Measurements from ENCODE around the gene PTH1R.

Gene PTH1R

DNA sequence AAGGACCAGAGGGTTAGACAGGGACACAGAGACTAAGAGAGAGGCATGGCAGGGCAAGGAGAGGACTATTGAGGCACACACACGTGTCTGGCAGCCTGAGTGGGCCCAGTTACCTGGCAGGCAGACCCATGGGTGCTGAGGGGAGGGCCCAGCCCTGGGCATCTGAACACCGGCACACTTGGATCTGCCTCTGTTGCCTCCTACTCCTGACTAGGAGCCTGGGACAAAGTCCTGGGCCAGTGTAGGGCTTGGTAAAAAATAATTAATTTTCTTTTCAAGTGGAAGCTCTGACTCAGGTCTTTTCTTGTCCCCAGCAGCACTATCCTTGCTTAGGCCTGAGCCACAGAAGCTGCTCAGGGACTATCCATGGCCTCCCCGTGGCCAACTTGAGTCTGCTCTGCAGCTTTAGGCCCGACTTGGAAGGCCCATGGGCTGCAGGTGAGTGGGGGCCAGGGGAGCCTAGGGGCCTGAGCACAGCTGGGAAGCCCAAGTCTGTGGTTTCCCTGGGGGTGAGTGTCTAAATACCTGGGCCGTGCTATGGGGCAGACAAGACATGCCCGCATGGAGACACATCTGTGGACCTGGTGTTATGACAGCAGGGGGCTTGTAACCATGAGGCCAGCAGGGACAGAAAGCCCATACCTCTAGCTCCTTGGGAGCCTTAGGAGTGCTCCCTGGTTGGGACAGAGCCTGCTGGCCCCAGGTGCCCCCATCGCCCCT is at the start of gene PTH1R:
PTH1R (plus strand) TSS at position 316 of the 720 bp plus-strand sequence. CDS start 5,839 bp downstream, outside the sequence.
- DNase-seq, result no peak

DNA sequence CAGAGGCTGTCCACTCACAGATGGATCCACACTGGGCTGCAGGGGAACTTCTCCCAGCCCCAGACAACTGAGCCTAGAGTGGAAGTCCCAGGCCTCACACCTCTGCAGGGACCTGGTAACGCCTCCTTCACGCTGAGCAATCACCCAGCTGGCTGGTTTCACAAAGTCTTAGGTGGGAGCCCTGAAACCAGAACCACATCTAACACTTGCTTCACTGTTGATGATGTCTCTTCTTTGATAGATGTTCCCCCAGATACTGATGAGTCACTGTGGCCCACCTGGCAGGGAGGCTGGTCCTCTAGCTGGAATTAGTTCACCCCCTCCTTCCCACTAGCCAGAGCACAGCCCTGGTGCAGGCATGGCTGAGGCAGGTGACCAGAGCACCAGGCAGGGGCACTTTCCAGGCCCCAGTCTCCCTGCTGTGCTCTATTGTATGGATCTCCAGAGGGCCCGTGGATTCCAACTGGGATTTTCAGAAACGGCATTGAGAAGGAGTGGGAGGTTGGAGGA is 47.8 kb upstream of the PTH1R start:
- DNase-seq, result no peak

DNA sequence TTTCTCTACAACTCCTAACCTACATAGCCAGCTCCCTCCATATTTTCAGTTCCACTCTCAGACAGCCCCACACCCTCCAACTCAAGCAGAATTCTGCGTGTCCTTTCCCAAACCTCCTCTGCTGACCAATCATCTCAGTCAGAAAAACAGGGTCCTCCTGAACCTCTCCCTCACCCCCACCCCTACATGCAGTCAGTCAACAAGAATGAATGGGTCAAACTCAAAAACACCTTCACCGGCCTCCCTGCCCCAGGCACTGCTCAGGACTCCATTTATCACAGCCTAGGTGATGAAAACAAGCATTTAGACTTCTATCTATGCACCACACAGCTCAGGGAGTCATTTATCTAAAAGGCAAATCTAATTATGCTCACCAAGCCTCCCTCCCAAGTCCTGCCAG is 46.7 kb upstream of the PTH1R start:
- DNase-seq, result no peak

DNA sequence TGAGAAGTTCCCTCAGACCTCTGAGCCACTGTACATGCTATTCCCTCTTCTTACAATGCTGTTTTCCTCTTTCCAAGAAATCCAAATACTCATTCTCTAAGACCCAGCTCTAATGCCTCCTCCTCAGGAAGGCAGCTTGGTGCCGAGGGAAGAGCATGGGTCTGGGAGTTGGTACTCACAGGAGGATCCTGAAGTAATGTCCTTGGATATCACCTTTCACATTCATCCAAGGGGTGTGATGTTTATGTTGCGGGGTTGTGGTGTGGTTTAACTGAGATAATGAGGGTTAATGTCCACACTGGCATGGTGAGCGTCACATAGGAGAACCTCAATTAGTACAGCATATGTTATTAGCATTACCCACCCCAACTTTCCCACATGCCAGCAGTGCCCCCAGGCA is 46.2 kb upstream of the PTH1R start:
- no peak for DNase-seq

DNA sequence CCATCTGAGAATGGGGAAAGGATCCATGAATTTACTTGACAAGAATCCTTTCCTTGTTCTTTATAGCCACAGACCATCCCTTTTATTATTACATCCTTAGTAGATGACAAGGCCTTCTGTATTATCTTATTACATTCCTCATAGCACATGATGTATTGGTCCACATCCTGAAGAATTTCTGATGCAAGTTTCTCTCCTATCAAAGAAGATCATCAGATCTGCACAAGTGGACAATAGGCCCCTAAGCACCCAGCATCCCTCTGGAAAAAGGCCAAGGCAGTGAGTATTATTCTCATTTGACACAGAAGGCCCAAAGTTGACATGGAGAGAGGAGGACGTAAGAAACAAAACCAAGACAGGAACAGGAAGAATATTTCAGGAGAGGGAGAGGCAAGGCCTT is 45.7 kb upstream of the PTH1R start:
- no peak for DNase-seq

DNA sequence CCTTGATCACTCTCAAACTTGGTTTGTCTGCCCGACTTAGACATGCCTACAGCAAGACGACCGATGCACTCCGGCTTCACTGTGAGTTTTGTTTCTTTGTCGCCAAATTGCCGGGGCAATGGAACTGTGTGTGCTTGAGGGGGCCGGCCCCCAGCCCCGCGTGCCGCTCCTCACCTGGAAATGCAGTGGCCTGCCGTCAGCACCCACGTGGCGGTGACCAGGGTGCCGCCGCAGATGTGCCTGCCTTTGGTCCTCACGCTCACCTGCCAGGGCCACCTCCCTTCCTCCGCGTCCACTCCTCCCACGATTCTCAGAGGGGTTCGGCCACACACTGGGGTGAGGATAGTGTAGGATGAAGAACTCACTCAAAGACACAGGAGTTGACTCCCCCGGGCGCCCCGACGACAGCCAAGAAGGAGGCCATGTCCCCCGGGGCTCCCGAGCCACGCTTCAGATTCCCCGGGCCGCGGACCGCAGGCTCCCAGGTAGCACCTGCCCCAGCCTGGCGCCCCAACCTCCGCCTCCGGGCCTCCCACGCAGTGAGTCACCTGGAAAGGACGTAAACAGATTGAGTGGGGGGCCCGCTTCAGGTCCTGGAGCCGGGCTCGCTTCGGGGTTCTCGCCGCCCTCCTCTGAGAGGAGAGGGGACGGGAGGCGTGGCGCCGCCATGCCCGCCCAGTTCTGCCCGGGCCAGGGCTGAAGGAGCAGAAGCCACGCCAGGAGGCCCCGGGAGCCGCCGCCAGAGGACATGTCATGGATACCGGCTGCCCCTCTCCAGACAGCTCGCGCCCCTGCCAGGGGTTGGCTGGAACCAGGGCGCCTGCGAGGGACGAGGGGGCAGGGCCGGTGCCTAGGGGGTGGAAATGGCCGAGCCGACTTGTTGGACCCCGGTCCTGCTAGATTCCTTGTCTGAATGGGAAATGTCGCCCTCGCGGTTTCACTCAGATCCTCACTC is 43.9 kb upstream of the PTH1R start:
- DNase-seq, result no peak

DNA sequence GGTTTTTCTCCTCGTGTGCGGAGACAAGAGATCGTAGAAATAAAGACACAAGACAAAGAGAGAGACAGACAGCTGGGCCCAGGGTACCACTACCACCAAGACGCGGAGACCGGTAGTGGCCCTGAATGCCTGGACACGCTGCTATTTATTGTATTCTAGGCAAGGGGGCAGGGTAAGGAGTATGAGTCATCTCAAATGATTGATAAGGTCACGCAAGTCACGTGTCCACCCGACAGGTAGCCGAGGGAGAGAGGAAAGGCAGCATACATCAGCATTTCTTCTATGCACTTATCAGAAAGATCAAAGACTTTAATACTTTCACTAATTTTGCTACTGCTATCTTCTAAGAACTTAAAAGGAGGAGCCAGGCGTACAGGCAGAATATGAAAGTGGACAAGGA is 42.5 kb upstream of the PTH1R start:
- no peak for DNase-seq

DNA sequence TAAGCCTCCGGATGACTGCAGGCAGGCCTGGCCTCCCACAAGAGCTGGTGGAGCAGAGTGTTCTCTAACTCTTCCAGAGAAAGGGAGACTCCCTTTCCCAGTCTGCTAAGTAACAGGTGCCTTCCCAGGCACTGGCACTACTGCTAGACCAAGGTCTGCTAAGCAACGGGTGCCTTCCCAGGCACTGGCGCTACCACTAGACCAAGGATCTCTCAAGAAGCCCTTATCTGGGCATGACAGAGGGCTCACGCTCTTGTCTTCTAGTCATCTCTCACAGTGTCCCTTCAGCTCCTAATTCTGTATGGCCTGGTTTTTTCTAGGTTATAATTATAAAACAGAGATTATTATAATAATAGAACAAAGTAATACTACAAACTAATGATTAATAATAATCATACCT is 42.0 kb upstream of the PTH1R start:
- no peak for DNase-seq

DNA sequence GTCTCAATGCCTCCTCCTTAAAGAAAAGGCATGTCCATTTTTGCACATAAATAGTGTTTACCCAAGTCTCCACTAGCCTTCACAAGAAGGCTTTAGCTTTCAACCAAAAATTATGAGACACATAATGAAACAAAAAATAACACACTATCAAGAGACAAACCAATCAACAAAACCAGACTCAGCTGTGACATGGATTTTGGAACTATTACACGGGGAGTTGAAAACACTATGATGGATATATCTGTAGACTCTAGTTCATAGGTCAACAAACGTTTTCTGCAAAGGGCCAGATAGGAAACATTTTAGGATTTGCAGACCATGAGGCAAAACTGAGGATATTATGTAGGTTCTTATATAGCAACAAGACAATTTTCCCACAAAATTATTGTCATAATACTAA is 39.2 kb upstream of the PTH1R start:
- no peak for DNase-seq

DNA sequence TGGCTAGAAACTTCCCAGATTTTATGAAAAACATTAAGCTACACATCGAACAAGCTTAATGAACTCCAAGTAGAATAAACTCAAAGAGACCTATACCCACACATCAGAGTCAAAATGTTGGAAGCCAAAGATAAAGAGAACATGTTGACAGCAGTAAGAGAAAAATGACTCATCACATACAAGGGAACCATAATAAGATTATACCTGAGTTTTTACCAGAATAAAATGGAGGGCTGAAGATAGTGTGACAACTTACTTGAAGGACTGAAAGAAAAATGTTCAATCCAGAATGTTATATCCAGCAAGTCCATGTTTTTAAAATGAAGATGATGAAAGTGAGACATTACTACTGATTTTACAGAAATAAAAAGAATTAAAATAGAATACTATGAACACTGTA is 37.0 kb upstream of the PTH1R start:
- no peak for DNase-seq

DNA sequence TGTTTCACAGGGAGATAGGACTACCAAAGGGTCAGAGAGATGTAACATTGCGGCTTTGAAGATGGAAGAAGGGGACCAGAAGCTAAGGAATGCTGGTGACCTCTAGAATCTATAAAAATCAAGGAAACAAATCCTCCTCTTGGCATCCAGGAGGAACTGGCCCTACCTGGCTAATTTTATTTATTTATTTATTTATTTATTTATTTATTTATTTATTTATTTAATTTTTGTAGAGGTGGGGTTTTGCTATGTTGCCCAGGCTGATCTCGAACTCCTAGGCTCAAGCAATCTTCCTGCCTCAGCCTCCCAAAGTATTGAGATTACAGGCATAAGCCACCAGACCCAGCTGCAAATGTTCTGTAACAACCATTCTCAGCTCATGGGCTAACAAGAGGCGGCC is 34.0 kb upstream of the PTH1R start:
- DNase-seq, result no peak

DNA sequence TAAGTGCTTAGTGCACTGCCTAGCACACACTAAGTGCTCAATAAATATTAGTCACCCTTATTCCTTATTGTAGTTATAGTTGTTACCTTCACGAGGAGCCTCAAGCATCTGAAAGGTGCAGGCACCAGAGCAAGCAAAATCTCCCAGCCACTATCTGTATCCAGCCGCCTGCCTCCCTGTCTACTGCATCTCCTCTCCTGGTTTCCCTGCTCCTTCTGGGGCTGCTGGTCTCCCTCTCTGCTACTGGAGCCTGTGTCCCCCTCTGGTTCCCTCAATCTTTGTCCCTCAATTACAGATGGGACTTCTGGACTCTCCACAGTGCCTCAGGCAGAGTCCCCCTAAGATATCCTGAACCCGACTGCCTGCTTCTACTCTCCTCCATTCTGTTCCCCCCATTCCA is 33.1 kb upstream of the PTH1R start:
- DNase-seq, result no peak

DNA sequence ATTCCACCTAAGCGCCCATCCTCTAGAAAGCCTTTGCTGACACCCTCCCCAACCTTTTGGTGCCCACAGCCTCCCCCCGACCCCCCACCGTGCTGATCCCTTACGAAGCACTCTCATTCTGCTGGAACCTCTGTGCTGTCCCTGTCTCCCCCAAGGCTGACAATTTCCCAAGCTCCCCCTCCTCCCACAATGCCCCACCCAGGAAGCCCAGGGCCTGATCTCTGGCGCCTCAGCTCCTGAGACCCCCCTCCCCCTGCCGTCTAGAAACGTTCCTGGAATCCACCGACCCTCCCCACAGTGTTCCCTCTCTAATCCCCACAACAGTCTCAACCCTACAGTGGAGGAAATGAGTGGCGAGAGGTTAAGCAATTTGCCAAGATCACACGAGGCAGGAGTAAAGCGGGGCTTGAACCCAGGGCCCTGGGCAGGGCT is 32.6 kb upstream of the PTH1R start:
- peak; percentile 18 for DNase-seq

DNA sequence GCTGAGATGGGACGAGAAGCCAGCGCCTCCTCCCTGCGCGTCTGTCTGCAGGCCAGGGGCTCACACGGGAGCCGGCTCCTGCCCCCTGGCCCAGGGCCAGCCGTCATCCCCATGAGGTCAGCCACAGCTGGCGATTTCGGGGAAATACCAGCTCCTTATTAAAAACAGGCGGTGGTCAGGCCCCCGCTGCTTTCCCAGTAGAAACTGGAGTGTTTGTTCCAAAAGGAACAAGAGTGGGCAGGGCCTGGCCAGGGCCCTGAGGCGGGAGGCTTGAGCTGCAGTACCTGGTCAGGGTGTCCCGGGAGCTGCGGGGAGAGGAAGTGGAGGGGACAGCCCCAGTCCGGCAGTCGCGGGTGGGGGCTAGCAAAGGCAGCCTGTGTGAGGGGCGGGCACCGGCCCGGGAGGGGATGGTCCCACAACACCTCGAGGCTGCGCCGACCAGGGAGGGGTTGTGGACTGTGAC is 32.1 kb upstream of the PTH1R start:
- DNase-seq, result peak; percentile 91

DNA sequence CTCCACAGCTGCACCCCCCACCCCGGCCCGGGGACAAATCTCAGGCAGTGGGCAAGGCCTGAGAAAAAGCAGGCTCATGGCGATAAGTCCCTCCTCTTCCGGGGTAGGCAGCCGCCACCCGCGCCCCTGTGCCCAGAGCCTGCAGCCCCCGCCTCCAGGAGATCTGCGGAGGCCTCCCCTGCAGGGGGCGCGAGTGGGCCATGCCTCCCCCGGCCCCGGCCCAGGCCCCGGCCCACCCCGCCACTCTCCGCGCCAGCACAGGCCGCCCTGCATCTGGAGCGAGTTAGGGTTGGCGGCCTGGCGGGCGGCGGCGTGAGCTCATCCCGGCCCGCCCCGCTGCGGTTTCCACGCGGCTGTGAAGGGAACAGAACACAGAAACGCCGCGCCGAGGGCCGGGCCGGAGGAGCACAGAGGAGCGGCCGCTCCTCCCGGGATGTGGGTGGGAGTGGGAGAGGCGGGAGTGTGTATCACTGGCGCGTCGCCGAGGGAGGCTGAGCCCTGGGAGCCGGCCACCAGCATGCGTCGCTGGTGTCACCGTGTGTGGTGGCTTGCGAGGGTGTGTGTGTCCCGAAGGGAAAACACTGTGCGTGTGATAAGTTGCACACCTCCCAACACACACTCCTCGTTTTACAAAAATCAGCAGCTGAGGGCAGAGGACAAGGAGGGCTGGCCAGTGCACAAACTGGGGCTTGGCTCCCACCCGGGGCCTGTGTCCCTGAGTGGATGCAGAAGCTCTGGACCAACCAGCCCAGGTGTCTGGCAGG is 31.5 kb upstream of the PTH1R start:
- DNase-seq, result peak; percentile 85

DNA sequence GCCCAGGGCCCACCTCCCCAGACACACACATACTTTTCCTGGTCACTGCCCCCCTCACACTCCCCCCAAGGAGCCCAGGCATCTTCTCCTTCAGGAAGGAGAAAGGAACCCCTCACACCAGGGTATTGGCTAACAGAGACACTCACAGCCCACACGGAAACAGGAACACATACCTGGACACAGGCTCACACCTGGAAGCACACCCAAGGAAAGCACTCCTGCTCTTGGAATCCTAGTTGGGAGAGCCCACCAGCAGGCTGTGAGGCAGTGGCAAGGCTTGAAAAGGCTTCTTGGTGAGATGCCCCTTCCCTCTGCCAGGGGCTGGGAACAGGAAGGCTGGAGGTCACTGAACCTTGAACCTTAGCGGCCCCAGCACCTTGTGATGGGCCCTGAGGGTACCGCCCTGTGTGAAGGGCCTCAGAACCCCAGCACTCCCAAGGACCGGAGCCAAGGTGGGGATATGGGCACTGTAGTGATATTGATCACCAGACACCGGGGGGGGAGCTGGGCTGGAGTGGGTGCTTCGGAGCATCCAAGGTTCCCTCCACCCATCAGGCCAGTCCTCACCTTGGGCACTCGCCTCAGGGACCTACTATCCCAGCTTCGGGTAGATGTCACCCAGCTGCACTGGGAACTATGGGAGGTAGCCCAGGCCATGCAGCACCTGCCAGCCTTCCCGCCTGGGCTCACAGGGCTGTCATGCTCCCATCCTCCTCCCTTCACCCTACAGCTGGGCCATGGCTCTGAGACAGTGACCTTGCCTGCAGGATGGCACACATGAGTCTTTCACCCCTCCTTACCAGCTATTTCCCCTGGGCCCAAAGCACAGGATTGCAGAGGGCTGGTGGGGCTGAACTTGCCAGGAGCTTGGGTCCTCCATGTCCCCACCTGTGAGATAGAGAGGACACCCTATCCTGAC is 30.6 kb upstream of the PTH1R start:
- no peak for DNase-seq

DNA sequence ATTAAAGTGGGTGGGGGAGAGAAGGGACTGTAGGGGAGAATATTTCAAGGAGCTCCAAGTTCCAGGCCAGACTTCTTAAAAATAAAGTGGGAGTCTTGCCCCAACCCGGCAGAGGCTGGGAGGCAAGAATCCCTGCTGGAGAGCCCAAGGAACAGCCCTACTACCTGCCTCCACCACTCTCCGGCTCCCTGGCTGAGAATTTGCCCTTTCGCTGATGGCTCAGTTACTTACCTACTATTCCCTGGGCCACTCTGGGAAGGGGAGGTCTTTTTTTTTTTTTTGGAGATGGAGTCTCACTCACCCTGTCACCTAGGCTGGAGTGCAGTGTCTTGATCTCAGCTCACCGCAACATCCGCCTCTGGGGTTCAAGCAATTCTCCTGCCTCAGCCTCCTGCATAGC is 29.8 kb upstream of the PTH1R start:
- DNase-seq, result no peak

DNA sequence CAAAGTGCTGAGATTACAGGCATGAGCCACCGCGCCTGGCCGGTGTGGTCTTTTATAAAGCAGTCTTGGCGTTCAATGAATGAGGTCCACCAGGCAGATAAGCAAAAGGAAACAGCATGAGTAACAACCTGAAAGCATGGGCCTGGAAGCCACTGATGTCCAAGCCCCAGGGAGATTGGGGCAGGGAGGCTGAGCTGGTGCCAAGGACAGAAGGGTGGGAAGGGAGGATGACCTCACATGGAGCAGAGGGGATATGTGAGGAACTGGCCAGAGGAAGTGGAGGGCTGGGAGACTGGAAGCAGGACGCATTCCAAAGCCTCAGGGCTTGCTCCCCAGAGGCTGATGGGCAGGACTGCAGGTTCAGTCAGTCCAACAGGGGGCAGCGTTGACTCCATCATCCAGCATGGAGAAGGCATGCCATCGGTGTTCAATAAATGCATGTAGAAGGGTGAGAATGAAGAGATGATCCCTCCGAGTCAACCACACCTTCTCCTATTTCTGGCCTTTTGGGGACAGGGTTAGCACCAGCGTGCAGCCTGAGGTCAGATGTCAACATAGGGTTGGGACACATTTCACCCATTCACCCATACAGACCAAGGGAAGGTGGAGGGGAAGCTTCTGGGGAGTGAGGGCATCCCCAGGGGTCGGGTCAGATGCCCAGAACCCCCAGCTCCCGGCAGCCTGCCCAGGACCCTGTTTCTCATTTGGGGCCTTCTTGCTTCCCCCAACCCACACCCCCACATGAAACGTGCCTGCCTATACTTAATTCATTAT is 29.1 kb upstream of the PTH1R start:
- DNase-seq, result peak; percentile 68

DNA sequence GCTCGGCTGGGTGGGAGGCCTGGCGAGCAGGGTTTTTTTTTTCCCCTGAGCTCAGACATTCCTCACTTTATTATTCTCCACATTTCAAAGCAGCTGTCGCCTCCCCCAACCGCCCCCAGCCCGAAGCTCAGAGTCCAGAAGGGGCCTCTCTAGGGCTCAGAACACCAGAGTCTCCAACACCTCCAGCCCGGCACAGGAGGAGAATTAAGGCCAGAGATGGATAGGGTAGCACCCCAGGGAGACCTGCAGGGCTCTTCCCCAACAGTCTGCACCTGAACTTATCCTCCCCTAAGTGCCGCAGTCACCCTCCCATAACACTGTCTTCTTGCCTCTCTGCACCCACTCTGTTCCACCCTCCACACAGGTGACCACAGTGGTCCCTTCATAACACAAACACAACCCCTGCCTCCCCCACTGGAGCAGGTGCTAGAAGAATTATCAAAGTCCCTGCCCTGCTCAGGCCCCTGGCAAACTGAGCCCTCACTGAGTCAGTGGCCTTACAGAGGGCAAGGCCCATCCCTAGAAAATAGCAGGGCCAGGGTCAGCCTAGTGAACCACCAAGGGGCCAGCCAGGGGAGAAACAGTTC is 28.4 kb upstream of the PTH1R start:
- no peak for DNase-seq

DNA sequence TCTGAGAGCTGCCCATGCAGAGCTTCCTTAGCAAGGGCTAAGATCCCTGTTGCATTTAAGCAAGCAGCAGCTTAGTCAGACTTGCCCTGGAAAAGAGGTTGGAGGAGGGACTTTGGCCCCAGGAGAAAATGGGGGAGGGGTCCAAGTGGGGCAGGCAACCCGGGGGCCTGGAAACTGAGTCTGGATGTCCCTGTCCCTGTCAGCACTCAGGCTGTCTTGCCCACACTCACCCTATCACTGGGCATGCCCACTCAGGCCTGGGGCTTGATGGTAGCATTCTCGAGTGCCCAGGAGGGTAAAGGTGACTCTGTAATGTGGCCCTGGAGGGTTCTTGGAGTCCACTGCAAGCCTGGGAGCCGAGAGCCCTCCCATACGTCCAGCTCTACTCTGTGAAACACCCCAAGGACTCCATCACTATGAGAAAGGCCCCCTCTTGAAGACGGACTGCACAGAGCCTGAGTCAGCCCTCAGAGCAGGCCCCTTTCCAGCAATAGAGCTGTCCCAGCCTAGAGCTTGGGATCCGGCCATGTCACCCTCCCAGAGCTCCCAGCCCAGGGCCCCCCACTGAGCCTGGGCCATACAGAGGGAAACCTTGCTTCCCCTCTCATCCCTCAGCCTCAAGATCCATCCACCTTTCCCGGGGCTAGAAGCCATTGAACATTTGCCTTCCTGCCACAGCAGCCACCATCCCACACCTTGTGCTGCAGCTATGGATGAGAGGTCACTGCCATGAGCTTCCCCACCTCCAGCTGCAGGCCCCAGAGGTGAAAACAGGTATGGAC is 27.6 kb upstream of the PTH1R start:
- peak; percentile 16 for DNase-seq
